Kidney (tissue), 14 donors: ENCODE results near the gene LRP5. TPM values are rescaled to one million over a fixed set of nuclear protein-coding genes. Genes with fewer than 3 reads are reported as not detected.

Experiments used
- DNase-seq, 5 donors: peaks; one replicate each; pipeline ENCODE4 v3.0.0-alpha.2; 2013 to 2020
- FAIRE-seq: peaks from 2 replicates; lab custom pipeline; 2012; peaks lifted over from hg19 to GRCh38; lab: Jason Lieb, UNC
- H3K27ac ChIP-seq, 2 donors: one replicate each; pipeline ENCODE4 v1.7.0; 2013; ENCODE audit warnings: low read depth in 2 of 2, low read length in 2 of 2, inconsistent platforms in 1 of 2
- H3K27me3 ChIP-seq: one replicate; pipeline ENCODE4 v1.7.1; 2013; ENCODE audit warnings: low read length, inconsistent platforms; ENCODE audit not compliant: control insufficient read depth, insufficient read depth
- H3K36me3 ChIP-seq, 3 donors: one replicate each; pipeline versions ENCODE4 v1.7.0 to v1.7.1; 2013; ENCODE audit warnings: low read length in 3 of 3, control low read depth in 1 of 3, inconsistent platforms in 1 of 3; ENCODE audit not compliant: insufficient read depth in 3 of 3, control insufficient read depth in 2 of 3
- H3K4me1 ChIP-seq, 3 donors: one replicate each; pipeline versions ENCODE4 v1.7.0 to v1.7.1; 2013; ENCODE audit warnings: low read length in 3 of 3, inconsistent platforms in 1 of 3, low read depth in 1 of 3; ENCODE audit not compliant: control insufficient read depth in 2 of 3, insufficient read depth in 2 of 3
- H3K4me3 ChIP-seq, 3 donors: one replicate each; pipeline versions ENCODE4 v1.7.0 to v1.8.1; 2013; ENCODE audit warnings: low read length in 3 of 3, control low read depth in 1 of 3, inconsistent platforms in 1 of 3
- H3K9ac ChIP-seq, 3 donors: one replicate each; pipeline versions ENCODE4 v1.7.0 to v1.7.1; 2013; ENCODE audit warnings: low read length in 3 of 3, control low read depth in 1 of 3, inconsistent platforms in 1 of 3
- H3K9me3 ChIP-seq, 3 donors: one replicate each; pipeline versions ENCODE4 v1.7.0 to v1.7.1; 2013; ENCODE audit warnings: low read length in 3 of 3, control low read depth in 1 of 3, inconsistent platforms in 1 of 3; ENCODE audit not compliant: control insufficient read depth in 2 of 3, insufficient read depth in 1 of 3
- CTCF ChIP-seq: IDR thresholded peaks from 3 replicates; pipeline ENCODE4 v1.5.1; 2012; ENCODE audit warnings: mild to moderate bottlenecking, moderate library complexity, borderline replicate concordance; ENCODE audit not compliant: insufficient read depth; ENCODE audit errors: extremely low read depth
- intact Hi-C: fragments of 100-400 bp; cut with DNase I; formaldehyde crosslinking; loops from one replicate; pipeline ENCODE4 v1.11.1; 2022
- polyA plus RNA-seq: library from polyadenylated mRNA; stranded (reverse); fragments of 350-450 nt; fragmentation: Illumina TruSeq; extraction: RNeasy Lipid Tissue Mini Kit (QIAGEN cat#74804); gene quantifications from one replicate; pipeline ENCODE4 v1.2.3, GENCODE V29; 2014; ENCODE audit warnings: low read depth, low replicate concordance; ENCODE audit not compliant: insufficient read depth
- total RNA-seq: library from RNA; stranded (reverse); fragmentation: NEBNext Ultra II Directional; extraction: Animal tissue kit (Norgen Biotek cat#: 25700); gene quantifications from one replicate; pipeline ENCODE4 v1.2.1, GENCODE V29; 2021
- donor health status: control.
- donor health status: control.
- donor health status: control.
- donor health status: control.
- donor health status: control.
- donor health status: DM: yes; HTN: yes; CAD: no.
- donor health status: Normal renal cell carcinoma (clear cell type).

LRP5 gene
- total and polyA plus RNA-seq, 2 donors from 2014 or later, result 55.4 to 71.3 TPM

- Histone ChIP-seq H3K27ac (no peak overlapping the region), H3K9me3 (no peaks in the 10 kb centered on the region), H3K4me3 (no peak overlapping the region), H3K4me1 (peaks cover 0 to 38% (median 34%) of the 10 kb centered on the region in 3 donors), H3K9ac (no peak overlapping the region), H3K36me3 (peaks cover 0 to 5% (median 0%) of the 10 kb centered on the region in 3 donors), H3K27me3 (no peaks in the 10 kb centered on the region)
- FAIRE-seq (no peak), DNase-seq (no peak)
- no peak for TF ChIP-seq CTCF
- intact Hi-C loops, result no loop called here
Measured at GRCh38 chr11:68469642-68470041, 157.3 kb downstream of the LRP5 start.

GRCh38 chr11:68470304-68470811 lies 158.0 kb downstream of the LRP5 start:
- DNase-seq (peak in 1 of 5 donors; percentile 53), FAIRE-seq (no peak)
- H3K4me3 ChIP-seq, result no peak overlapping the region
- no peaks in the 10 kb centered on the region for H3K9me3 ChIP-seq
- no peak for TF ChIP-seq CTCF
- no peak overlapping the region for H3K27ac ChIP-seq
- intact Hi-C loops, result no loop called here
- H3K36me3 ChIP-seq, result peaks cover 0 to 5% (median 0%) of the 10 kb centered on the region in 3 donors
- H3K27me3 ChIP-seq, result no peaks in the 10 kb centered on the region
- peaks cover 0 to 36% (median 30%) of the 10 kb centered on the region in 3 donors for H3K4me1 ChIP-seq
- H3K9ac ChIP-seq, result no peak overlapping the region

GRCh38 chr11:68471360-68472340 lies 159.3 kb downstream of the LRP5 start:
- no peak overlapping the region for H3K9ac ChIP-seq
- peaks cover 0 to 5% (median 0%) of the 10 kb centered on the region in 3 donors for H3K36me3 ChIP-seq
- no peak overlapping the region for H3K4me3 ChIP-seq
- H3K9me3 ChIP-seq, result no peaks in the 10 kb centered on the region
- intact Hi-C loops, result no loop called here
- peaks cover 0 to 32% (median 22%) of the 10 kb centered on the region in 3 donors for H3K4me1 ChIP-seq
- H3K27me3 ChIP-seq, result no peaks in the 10 kb centered on the region
- peak in 1 of 5 donors; percentile 46 for DNase-seq
- FAIRE-seq, result no peak
- no peak for TF ChIP-seq CTCF
- no peak overlapping the region for H3K27ac ChIP-seq
